CD4-positive, alpha-beta T cell (primary cell): ENCODE results near the gene KCNAB3. TPM values are rescaled to one million over a fixed set of nuclear protein-coding genes. Genes with fewer than 3 reads are reported as not detected.

Source experiments
- ATAC-seq: fragments of 200-7000 bp; cut with Tn5 transposase; one replicate; pipeline ENCODE4 v1.10.0; 2022; ENCODE audit warnings: mild to moderate bottlenecking; ENCODE audit not compliant: poor library complexity
- CTCF ChIA-PET: fragments of 350-600 bp; sonication (Branson Sonifier 250); formaldehyde crosslinking; loops from one replicate; lab custom pipeline; 2021; ENCODE audit warnings: antibody characterized with exemption, inconsistent platforms; lab: Charles Lee
- POLR2A ChIA-PET: fragments of 350-600 bp; sonication (Branson Sonifier 250); formaldehyde crosslinking; loops from one replicate; lab custom pipeline; 2021; ENCODE audit warnings: antibody characterized with exemption, inconsistent platforms; lab: Charles Lee
- DNase-seq, 14 experiments: peaks; one replicate each; pipeline ENCODE4 v3.0.0-alpha.2; 2013 to 2020; ENCODE audit warnings: mixed read lengths in 2 of 14
- H3K27ac ChIP-seq, 2 donors: one replicate each; pipeline versions ENCODE4 v1.5.1 to v1.7.0; 2013; ENCODE audit warnings: low read length in 2 of 2, low read depth in 1 of 2, mild to moderate bottlenecking in 1 of 2
- H3K27me3 ChIP-seq, 2 experiments: 1 replicate in 1 of 2; 2 replicates in 1 of 2; pipeline versions ENCODE4 v1.6.1 to v1.7.0; 2013; ENCODE audit warnings: low read length in 2 of 2, control low read depth in 1 of 2, mild to moderate bottlenecking in 1 of 2, moderate library complexity in 1 of 2; ENCODE audit not compliant: insufficient read depth in 2 of 2, control insufficient read depth in 1 of 2
- H3K36me3 ChIP-seq: one replicate; pipeline ENCODE4 v1.6.1; 2013; ENCODE audit warnings: low read length, control low read depth; ENCODE audit not compliant: insufficient read depth
- H3K4me1 ChIP-seq: one replicate; pipeline ENCODE4 v1.6.1; 2013; ENCODE audit warnings: low read length, control low read depth; ENCODE audit not compliant: insufficient read depth
- H3K4me3 ChIP-seq: one replicate; pipeline ENCODE4 v1.5.1; 2013; ENCODE audit warnings: mild to moderate bottlenecking, low read length, moderate library complexity
- H3K9me3 ChIP-seq, 2 experiments: 1 replicate in 1 of 2; 2 replicates in 1 of 2; pipeline versions ENCODE4 v1.6.1 to v1.7.0; 2013; ENCODE audit warnings: low read length in 2 of 2, mild to moderate bottlenecking in 2 of 2, control low read depth in 1 of 2, moderate library complexity in 1 of 2; ENCODE audit not compliant: control insufficient read depth in 1 of 2, insufficient read depth in 1 of 2
- H3K27ac Mint-ChIP-seq: one replicate; pipeline ENCODE4 v1.8.0; 2020; ENCODE audit warnings: mixed read lengths
- H3K27me3 Mint-ChIP-seq: one replicate; pipeline ENCODE4 v1.8.0; 2021; ENCODE audit warnings: mixed read lengths
- H3K36me3 Mint-ChIP-seq: one replicate; pipeline ENCODE4 v1.8.0; 2021; ENCODE audit warnings: low read depth, mixed read lengths
- H3K4me1 Mint-ChIP-seq: one replicate; pipeline ENCODE4 v1.8.0; 2021; ENCODE audit warnings: low read depth, mixed read lengths
- H3K4me3 Mint-ChIP-seq: one replicate; pipeline ENCODE4 v1.8.0; 2020; ENCODE audit warnings: mild to moderate bottlenecking, mixed read lengths
- H3K9me3 Mint-ChIP-seq: one replicate; pipeline ENCODE4 v1.8.0; 2020; ENCODE audit warnings: mixed read lengths
- intact Hi-C, 2 experiments: fragments of 100-400 bp; cut with DNase I in 1 of 2; cut with micrococcal nuclease in 1 of 2; formaldehyde crosslinking; loops; one replicate each; pipeline versions ENCODE4 v1.15.1 to v1.9.0; 2023 to 2025; cut with DNase I, micrococcal nuclease
- total RNA-seq, 174 experiments: library from RNA in 2 of 174; stranded (reverse) in 2 of 174; gene quantifications; one replicate each; pipeline ENCODE4 v1.2.3 and lab custom pipeline; 2021 to 2026
- TF ChIP-seq, protein P1 (sequence below): fragments of 200-600 bp; IDR thresholded peaks from one replicate; pipeline ENCODE4 v1.8.0; 2022; ENCODE audit warnings: antibody characterized with exemption, mild to moderate bottlenecking

KCNAB3 gene
- total RNA-seq, 2 experiments from 2014 or later: 7.1 to 8.2 TPM

DNA sequence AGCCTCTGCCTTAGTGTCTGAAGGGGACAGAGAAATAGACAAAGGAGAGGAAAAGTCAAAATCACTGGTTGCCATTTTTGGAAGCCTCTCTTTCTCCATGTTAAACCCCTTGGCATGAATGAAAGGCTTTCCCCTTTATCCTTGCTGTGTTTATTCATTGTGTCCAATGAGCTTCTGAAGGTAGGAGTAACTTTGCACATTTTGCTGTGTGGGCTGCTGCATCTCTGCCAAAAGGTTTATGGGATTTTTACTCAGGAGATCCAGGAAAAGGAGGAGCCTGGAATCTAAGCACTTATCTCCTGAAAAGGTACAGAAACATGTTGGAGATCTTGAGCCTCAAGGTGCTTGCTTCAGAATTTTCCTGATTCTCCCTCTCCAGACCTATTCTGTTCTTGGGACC is 6.2 kb upstream of the KCNAB3 start:
- ChIA-PET CTCF (interaction anchor here (1.4 to 1.6 kb wide), 2 partner anchors 14 to 53 kb away, joined by 3 read pairs; no protein-coding TSS in a partner anchor), POLR2A (no interaction called here)
- Histone ChIP-seq H3K4me1 (peaks cover 25% of the 10 kb centered on the region), H3K9me3 (no peaks in the 10 kb centered on the region), H3K27ac (no peak overlapping the region), H3K27me3 (no peaks in the 10 kb centered on the region), H3K4me3 (no peak overlapping the region), H3K36me3 (peaks cover 30% of the 10 kb centered on the region)
- intact Hi-C loops: no loop called here
- TF ChIP-seq, protein P1, sequence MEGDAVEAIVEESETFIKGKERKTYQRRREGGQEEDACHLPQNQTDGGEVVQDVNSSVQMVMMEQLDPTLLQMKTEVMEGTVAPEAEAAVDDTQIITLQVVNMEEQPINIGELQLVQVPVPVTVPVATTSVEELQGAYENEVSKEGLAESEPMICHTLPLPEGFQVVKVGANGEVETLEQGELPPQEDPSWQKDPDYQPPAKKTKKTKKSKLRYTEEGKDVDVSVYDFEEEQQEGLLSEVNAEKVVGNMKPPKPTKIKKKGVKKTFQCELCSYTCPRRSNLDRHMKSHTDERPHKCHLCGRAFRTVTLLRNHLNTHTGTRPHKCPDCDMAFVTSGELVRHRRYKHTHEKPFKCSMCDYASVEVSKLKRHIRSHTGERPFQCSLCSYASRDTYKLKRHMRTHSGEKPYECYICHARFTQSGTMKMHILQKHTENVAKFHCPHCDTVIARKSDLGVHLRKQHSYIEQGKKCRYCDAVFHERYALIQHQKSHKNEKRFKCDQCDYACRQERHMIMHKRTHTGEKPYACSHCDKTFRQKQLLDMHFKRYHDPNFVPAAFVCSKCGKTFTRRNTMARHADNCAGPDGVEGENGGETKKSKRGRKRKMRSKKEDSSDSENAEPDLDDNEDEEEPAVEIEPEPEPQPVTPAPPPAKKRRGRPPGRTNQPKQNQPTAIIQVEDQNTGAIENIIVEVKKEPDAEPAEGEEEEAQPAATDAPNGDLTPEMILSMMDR: no peak
- Mint-ChIP-seq H3K4me3 (peak overlapping the region; percentile 56), H3K27me3 (no peaks in the 10 kb centered on the region), H3K27ac (no peak overlapping the region), H3K36me3 (peaks cover 57% of the 10 kb centered on the region), H3K4me1 (peaks cover 35% of the 10 kb centered on the region), H3K9me3 (no peaks in the 10 kb centered on the region)
- no peak for ATAC-seq
- DNase-seq: no peak

DNA sequence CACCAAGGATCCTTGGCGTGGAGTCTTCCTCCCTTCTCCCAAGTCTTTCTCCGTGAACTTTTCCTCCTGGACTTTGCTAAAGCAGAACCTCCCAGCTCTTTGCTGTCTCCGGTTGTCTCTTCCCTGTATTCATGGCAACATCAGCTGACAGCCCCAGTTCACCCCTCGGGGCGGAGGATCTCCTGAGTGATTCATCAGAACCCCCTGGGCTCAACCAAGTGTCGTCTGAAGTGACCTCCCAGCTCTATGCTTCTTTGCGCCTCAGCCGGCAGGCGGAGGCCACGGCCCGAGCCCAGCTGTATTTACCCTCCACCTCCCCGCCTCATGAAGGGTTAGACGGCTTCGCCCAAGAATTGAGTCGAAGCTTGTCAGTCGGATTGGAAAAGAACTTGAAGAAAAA is 3.3 kb upstream of the KCNAB3 start:
- no peaks in the 10 kb centered on the region for H3K9me3 Mint-ChIP-seq
- peaks cover 47% of the 10 kb centered on the region for H3K36me3 Mint-ChIP-seq
- intact Hi-C loops: loop anchor here (1.0 to 5.0 kb wide), 5 partner anchors 11 to 316 kb away; partner anchors contain the start of genes CHD3 (in 1 of the 2) and RNF227 (in 1 of the 2)
- ChIA-PET CTCF (interaction anchor here (0.9 to 2.6 kb wide), 9 partner anchors 11 to 245 kb away, joined by 3 to 12 read pairs (median 7); partner anchors contain the start of genes RNF227 and TP53), POLR2A (interaction anchor here (1.1 to 5.3 kb wide), 10 partner anchors 10 to 247 kb away, joined by 3 to 60 read pairs (median 13); partner anchors contain the start of genes CYB5D1, NAA38 and RNF227)
- peaks cover 49% of the 10 kb centered on the region for H3K4me1 Mint-ChIP-seq
- no peaks in the 10 kb centered on the region for H3K27me3 Mint-ChIP-seq
- peak overlapping the region; percentile 90 for H3K27ac Mint-ChIP-seq
- H3K4me3 Mint-ChIP-seq: peak overlapping the region; percentile 97
- H3K9me3 ChIP-seq: no peaks in the 10 kb centered on the region
- TF ChIP-seq, protein P1: no peak
- no peaks in the 10 kb centered on the region for H3K27me3 ChIP-seq
- peaks cover 40% of the 10 kb centered on the region for H3K4me1 ChIP-seq
- ATAC-seq (no peak), DNase-seq (peak in 4 of 14 experiments; percentile 21 to 68 (median 44))
- H3K27ac ChIP-seq: no peak overlapping the region
- peak overlapping the region; percentile 94 for H3K4me3 ChIP-seq
- H3K36me3 ChIP-seq: peaks cover 25% of the 10 kb centered on the region

DNA sequence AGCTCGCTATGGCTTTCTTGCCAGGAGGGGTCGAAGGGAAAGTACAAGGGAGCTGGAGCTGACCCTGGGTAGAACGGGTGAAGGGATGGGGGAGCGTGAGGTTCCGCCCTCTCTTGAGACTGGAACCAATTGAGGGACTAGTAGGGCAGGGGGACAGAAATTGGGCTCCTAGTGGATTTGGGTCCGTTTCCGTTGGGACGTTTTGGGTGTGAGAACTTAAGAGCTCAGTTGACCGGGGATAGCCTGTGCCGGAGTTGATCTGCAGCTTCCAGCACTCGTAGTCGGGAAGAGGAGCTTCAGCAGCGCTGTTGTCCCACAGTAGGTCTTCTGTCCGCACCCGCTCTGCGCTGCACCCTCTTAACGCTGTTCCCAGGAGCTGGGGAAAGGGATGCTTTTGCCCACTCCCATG is 2.8 kb upstream of the KCNAB3 start:
- Mint-ChIP-seq H3K36me3 (peaks cover 51% of the 10 kb centered on the region), H3K27ac (peak overlapping the region; percentile 90), H3K9me3 (no peaks in the 10 kb centered on the region), H3K4me3 (peak overlapping the region; percentile 97), H3K27me3 (no peaks in the 10 kb centered on the region), H3K4me1 (peaks cover 52% of the 10 kb centered on the region)
- DNase-seq: peak in 2 of 14 experiments; percentile 5 to 45
- peaks cover 40% of the 10 kb centered on the region for H3K4me1 ChIP-seq
- ATAC-seq: peak; percentile 19
- H3K27me3 ChIP-seq: no peaks in the 10 kb centered on the region
- intact Hi-C loops: loop anchor here (1.0 to 5.0 kb wide), 5 partner anchors 10 to 315 kb away; partner anchors contain the start of genes CHD3 (in 1 of the 2) and RNF227 (in 1 of the 2)
- H3K36me3 ChIP-seq: peaks cover 25% of the 10 kb centered on the region
- ChIA-PET POLR2A (interaction anchor here (1.0 to 5.3 kb wide), 15 partner anchors 10 to 317 kb away, joined by 3 to 60 read pairs (median 7); partner anchors contain the start of genes CYB5D1, FXR2, NAA38 and RNF227), CTCF (interaction anchor here (0.9 to 2.6 kb wide), 9 partner anchors 10 to 245 kb away, joined by 3 to 12 read pairs (median 7); partner anchors contain the start of genes RNF227 and TP53)
- H3K9me3 ChIP-seq: no peaks in the 10 kb centered on the region
- TF ChIP-seq, protein P1: no peak
- H3K4me3 ChIP-seq: peak overlapping the region; percentile 94
- peak overlapping the region; percentile 83 for H3K27ac ChIP-seq
